ENCODE data around the gene HEY2. TPM values are rescaled to one million over a fixed set of nuclear protein-coding genes. Genes with fewer than 3 reads are reported as not detected.

The HEY2 gene
- total RNA-seq, 1 experiment from 2014 or later: not detected

GRCh38 chr6:125802383-125802782, 53.0 kb downstream of the HEY2 start:
- H3K4me1 ChIP-seq (ENCODE audit: control insufficient read depth, insufficient read depth, low read length): no peaks in the 10 kb centered on the region
- H3K36me3 ChIP-seq (ENCODE audit: control insufficient read depth, insufficient read depth, low read length): no peaks in the 10 kb centered on the region
- in situ Hi-C loops (cut with HindIII; ENCODE audit: low pct_unique_long_range_greater_than_20kb, low sequenced_read_pairs): no loop called here
- no peak for ATAC-seq
- no peaks in the 10 kb centered on the region for H3K27me3 ChIP-seq (ENCODE audit: control insufficient read depth, insufficient read depth, low read length)
- TF ChIP-seq CTCF (IDR thresholded peaks at IDR 0.05): no peak
- no peak for TF ChIP-seq TCF7L2 (IDR thresholded peaks at IDR 0.05; ENCODE audit: low read depth, low read length)
- TF ChIP-seq POLR2AphosphoS5 (IDR thresholded peaks at IDR 0.05; ENCODE audit: low read depth, low read length): no peak
- TF ChIP-seq REST (IDR thresholded peaks at IDR 0.05; ENCODE audit: insufficient read depth in 1 of 2, low read depth in 2 of 2, low read length in 1 of 2): no peak
- TF ChIP-seq SIN3A (IDR thresholded peaks at IDR 0.05; ENCODE audit: borderline replicate concordance, insufficient read depth, low read depth, low read length): no peak
- no peak overlapping the region for H3K4me3 ChIP-seq (ENCODE audit: low read depth in 2 of 2, low read length in 2 of 2)
- H3K9me3 ChIP-seq (ENCODE audit: control insufficient read depth, insufficient read depth, low read depth, low read length): no peaks in the 10 kb centered on the region
- intact Hi-C loops (cut with micrococcal nuclease; ENCODE audit: unreplicated experiment): no loop called here
- BruUV-seq (replicated peaks): no TSS peak
- POLR2A ChIA-PET: interaction anchor here (0.5 kb wide), 1 partner anchor 12 kb away, joined by 3 read pairs; no protein-coding TSS in a partner anchor
- CTCF ChIA-PET: no interaction called here
- no peak overlapping the region for H3K27ac ChIP-seq (ENCODE audit: low read length)
- no peak for DNase-seq (ENCODE audit: low read depth, low spot score)

GRCh38 chr6:125802943-125803377, 53.5 kb downstream of the HEY2 start:
- no peak for TF ChIP-seq TCF7L2 (IDR thresholded peaks at IDR 0.05; ENCODE audit: low read depth, low read length)
- TF ChIP-seq SIN3A (IDR thresholded peaks at IDR 0.05; ENCODE audit: borderline replicate concordance, insufficient read depth, low read depth, low read length): no peak
- TF ChIP-seq POLR2AphosphoS5 (IDR thresholded peaks at IDR 0.05; ENCODE audit: low read depth, low read length): no peak
- no peak for TF ChIP-seq CTCF (IDR thresholded peaks at IDR 0.05)
- TF ChIP-seq REST (IDR thresholded peaks at IDR 0.05; ENCODE audit: insufficient read depth in 1 of 2, low read depth in 2 of 2, low read length in 1 of 2): no peak
- no peaks in the 10 kb centered on the region for H3K4me1 ChIP-seq (ENCODE audit: control insufficient read depth, insufficient read depth, low read length)
- no peaks in the 10 kb centered on the region for H3K36me3 ChIP-seq (ENCODE audit: control insufficient read depth, insufficient read depth, low read length)
- no peak overlapping the region for H3K4me3 ChIP-seq (ENCODE audit: low read depth in 2 of 2, low read length in 2 of 2)
- DNase-seq (ENCODE audit: low read depth, low spot score): no peak
- no peaks in the 10 kb centered on the region for H3K9me3 ChIP-seq (ENCODE audit: control insufficient read depth, insufficient read depth, low read depth, low read length)
- BruUV-seq (replicated peaks): no TSS peak
- POLR2A ChIA-PET: interaction anchor here (0.5 kb wide), 1 partner anchor 13 kb away, joined by 3 read pairs; no protein-coding TSS in a partner anchor
- CTCF ChIA-PET: no interaction called here
- intact Hi-C loops (cut with micrococcal nuclease; ENCODE audit: unreplicated experiment) (no loop called here), in situ Hi-C loops (cut with HindIII; ENCODE audit: low pct_unique_long_range_greater_than_20kb, low sequenced_read_pairs) (no loop called here)
- H3K27ac ChIP-seq (ENCODE audit: low read length): no peak overlapping the region
- no peaks in the 10 kb centered on the region for H3K27me3 ChIP-seq (ENCODE audit: control insufficient read depth, insufficient read depth, low read length)
- no peak for ATAC-seq
